ENCODE measurements around the gene FNBP1.

Gene FNBP1

GRCh38 chr9:129919277-129919676 is 123.7 kb downstream of the FNBP1 start:
- TF ChIP-seq CTCF (IDR thresholded peaks at IDR 0.05; ENCODE audit: control insufficient read depth, extremely low read depth, insufficient read depth) = no peak
- H3K4me3 ChIP-seq (ENCODE audit: low read depth, low read length) = no peak overlapping the region
- DNase-seq (ENCODE audit: low read depth) = no peak

GRCh38 chr9:129918296-129918950 is 124.6 kb downstream of the FNBP1 start:
- TF ChIP-seq CTCF (IDR thresholded peaks at IDR 0.05; ENCODE audit: control insufficient read depth, extremely low read depth, insufficient read depth) = no peak
- H3K4me3 ChIP-seq (ENCODE audit: low read depth, low read length) = no peak overlapping the region
- DNase-seq (ENCODE audit: low read depth) = no peak

- no peak for DNase-seq (ENCODE audit: low read depth)
- no peak for TF ChIP-seq CTCF (IDR thresholded peaks at IDR 0.05; ENCODE audit: control insufficient read depth, extremely low read depth, insufficient read depth)
Measured at GRCh38 chr9:129916707-129917106, 126.3 kb downstream of the FNBP1 start.

GRCh38 chr9:129914051-129914450 is 128.9 kb downstream of the FNBP1 start:
- no peak for DNase-seq (ENCODE audit: low read depth)
- no peak for TF ChIP-seq CTCF (IDR thresholded peaks at IDR 0.05; ENCODE audit: control insufficient read depth, extremely low read depth, insufficient read depth)
- H3K4me3 ChIP-seq (ENCODE audit: low read depth, low read length) = no peak overlapping the region

More at GRCh38 chr9:129916707-129917106, 126.3 kb downstream of the FNBP1 start:
- H3K4me3 ChIP-seq (ENCODE audit: low read depth, low read length) = no peak overlapping the region

- no peak for TF ChIP-seq CTCF (IDR thresholded peaks at IDR 0.05; ENCODE audit: control insufficient read depth, extremely low read depth, insufficient read depth)
- DNase-seq (ENCODE audit: low read depth) = no peak
- H3K4me3 ChIP-seq (ENCODE audit: low read depth, low read length) = no peak overlapping the region
Measured at GRCh38 chr9:129910628-129911567, 132.1 kb downstream of the FNBP1 start.

GRCh38 chr9:129909851-129910250 is 133.1 kb downstream of the FNBP1 start:
- no peak for DNase-seq (ENCODE audit: low read depth)
- no peak overlapping the region for H3K4me3 ChIP-seq (ENCODE audit: low read depth, low read length)
- no peak for TF ChIP-seq CTCF (IDR thresholded peaks at IDR 0.05; ENCODE audit: control insufficient read depth, extremely low read depth, insufficient read depth)

Measured in LNCaP clone FGC (cell line).